ENCODE measurements around the gene POLA1. TPM values are rescaled to one million over a fixed set of nuclear protein-coding genes. Genes with fewer than 3 reads are reported as not detected.

POLA1 gene
- total RNA-seq, 1 donor from 2014 or later, result 80.4 TPM

DNA sequence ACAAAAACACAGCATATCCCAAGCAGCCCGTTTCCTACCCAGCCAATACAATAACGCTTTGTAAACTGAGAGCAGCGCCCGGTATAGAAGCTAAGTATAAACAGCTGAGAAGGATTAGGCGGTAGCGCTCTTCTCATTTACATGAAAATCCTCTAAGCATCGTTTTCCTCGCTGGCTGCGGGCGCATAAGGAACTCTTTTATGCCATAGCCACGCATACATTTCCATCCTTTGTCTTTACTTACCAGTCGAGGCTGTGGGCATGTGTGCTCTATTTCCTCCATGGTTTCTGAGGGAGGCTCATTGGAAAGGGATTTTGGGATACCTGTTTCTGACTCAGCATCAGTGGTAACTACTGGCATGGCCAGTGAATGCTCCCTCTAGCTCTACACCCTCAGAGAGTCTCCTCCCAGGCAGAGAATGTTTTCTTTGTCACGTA lies 47.0 kb upstream of the POLA1 start:
- H3K27me3 Mint-ChIP-seq (ENCODE audit: insufficient read depth, low read depth), result peaks cover 16% of the 10 kb centered on the region
- H3K9me3 Mint-ChIP-seq, result no peaks in the 10 kb centered on the region
- H3K27ac Mint-ChIP-seq, result no peak overlapping the region
- H3K36me3 Mint-ChIP-seq, result no peaks in the 10 kb centered on the region
- H3K27ac ChIP-seq, result peak overlapping the region; percentile 98
- H3K4me3 ChIP-seq, result peak overlapping the region; percentile 50
- H3K9ac ChIP-seq, result no peak overlapping the region
- peak overlapping the region; percentile 43 for H2AFZ ChIP-seq (replicated peaks)
- H3K4me1 Mint-ChIP-seq, result peaks cover 28% of the 10 kb centered on the region
- no peaks in the 10 kb centered on the region for H3K27me3 ChIP-seq
- peaks cover 47% of the 10 kb centered on the region for H3K79me2 ChIP-seq (ENCODE audit: low read depth)
- no peaks in the 10 kb centered on the region for H4K20me1 ChIP-seq (ENCODE audit: low read depth)
- peak; percentile 93 for DNase-seq (ENCODE audit: low spot score)
- no peaks in the 10 kb centered on the region for H3K9me3 ChIP-seq (ENCODE audit: low read depth)
- peaks cover 38% of the 10 kb centered on the region for H3K4me1 ChIP-seq
- H3K36me3 ChIP-seq, result no peaks in the 10 kb centered on the region
- TF ChIP-seq, protein P1, sequence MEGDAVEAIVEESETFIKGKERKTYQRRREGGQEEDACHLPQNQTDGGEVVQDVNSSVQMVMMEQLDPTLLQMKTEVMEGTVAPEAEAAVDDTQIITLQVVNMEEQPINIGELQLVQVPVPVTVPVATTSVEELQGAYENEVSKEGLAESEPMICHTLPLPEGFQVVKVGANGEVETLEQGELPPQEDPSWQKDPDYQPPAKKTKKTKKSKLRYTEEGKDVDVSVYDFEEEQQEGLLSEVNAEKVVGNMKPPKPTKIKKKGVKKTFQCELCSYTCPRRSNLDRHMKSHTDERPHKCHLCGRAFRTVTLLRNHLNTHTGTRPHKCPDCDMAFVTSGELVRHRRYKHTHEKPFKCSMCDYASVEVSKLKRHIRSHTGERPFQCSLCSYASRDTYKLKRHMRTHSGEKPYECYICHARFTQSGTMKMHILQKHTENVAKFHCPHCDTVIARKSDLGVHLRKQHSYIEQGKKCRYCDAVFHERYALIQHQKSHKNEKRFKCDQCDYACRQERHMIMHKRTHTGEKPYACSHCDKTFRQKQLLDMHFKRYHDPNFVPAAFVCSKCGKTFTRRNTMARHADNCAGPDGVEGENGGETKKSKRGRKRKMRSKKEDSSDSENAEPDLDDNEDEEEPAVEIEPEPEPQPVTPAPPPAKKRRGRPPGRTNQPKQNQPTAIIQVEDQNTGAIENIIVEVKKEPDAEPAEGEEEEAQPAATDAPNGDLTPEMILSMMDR (IDR thresholded peaks at IDR 0.05), result no peak
- TF ChIP-seq EZH2 (IDR thresholded peaks at IDR 0.05) (no peak), EZH2phosphoT487 (IDR thresholded peaks at IDR 0.05) (no peak)
- peak overlapping the region; percentile 81 for H3K4me2 ChIP-seq
- H3K4me3 Mint-ChIP-seq, result peak overlapping the region; percentile 79
- peaks cover 33% of the 10 kb centered on the region for H3F3A ChIP-seq (ENCODE audit: low read depth)

DNA sequence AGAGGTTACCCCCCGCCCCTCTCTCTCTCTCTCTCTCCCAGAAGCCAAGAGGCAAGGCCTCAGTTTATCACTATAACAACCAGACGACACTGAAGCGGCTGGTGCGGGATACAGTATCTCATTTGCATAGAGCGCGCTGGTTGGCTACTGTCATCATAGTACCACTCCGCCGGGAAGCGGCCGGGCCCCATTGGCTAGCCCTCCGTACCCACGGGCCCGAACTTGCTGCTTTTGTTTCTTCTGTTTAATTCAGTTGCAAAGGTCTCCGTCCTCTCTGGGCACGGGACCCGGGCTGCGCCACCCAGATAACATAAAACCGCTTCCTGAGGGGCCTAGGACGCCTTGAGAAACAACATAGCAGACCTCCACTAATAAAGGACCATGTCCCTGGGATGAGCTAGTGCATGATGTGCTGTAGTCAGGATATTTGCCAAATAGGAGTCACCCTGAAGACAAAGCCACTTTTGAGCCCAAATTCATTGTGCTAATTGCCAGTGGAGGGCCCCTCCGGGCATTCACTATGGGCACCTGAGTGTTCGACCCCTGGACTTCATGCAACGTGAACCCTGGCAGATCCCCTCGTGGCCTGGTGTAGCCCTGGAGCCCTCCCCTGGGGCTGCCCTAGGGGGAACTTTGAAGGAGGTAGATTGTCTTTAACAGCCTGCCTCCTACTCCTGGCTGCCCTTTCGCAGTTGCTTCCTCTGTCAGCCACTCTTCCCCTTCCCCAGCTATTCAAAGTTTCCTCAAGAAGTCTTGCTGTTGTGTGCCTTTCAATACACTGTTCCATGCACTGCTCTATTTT lies 46.3 kb upstream of the POLA1 start, which contains the start of gene PCYT1B:
PCYT1B (minus strand) TSS at position 91 of the 802 bp plus-strand sequence. CDS start 242 bp downstream, outside the sequence.
- Mint-ChIP-seq H3K4me1 (peaks cover 28% of the 10 kb centered on the region), H3K4me3 (peak within 1 kb of the TSS; percentile 82), H3K36me3 (no peaks in the 10 kb centered on the region), H3K9me3 (no peaks in the 10 kb centered on the region), H3K27me3 (ENCODE audit: insufficient read depth, low read depth) (peaks cover 16% of the 10 kb centered on the region), H3K27ac (peak within 1 kb of the TSS; percentile 57)
- Histone ChIP-seq H3K27me3 (no peaks in the 10 kb centered on the region), H3K4me1 (peaks cover 38% of the 10 kb centered on the region), H3K36me3 (no peaks in the 10 kb centered on the region), H3F3A (ENCODE audit: low read depth) (peaks cover 33% of the 10 kb centered on the region), H3K4me3 (peak within 1 kb of the TSS; percentile 50), H3K79me2 (ENCODE audit: low read depth) (peaks cover 40% of the 10 kb centered on the region), H3K4me2 (peak within 1 kb of the TSS; percentile 81), H3K27ac (peak within 1 kb of the TSS; percentile 98), H3K9ac (no peak within 1 kb of the TSS), H2AFZ (replicated peaks) (peak within 1 kb of the TSS; percentile 63), H3K9me3 (ENCODE audit: low read depth) (no peaks in the 10 kb centered on the region), H4K20me1 (ENCODE audit: low read depth) (no peaks in the 10 kb centered on the region)
- TF ChIP-seq EZH2phosphoT487 (IDR thresholded peaks at IDR 0.05), result no peak
- TF ChIP-seq, protein P1 (IDR thresholded peaks at IDR 0.05), result no peak
- no peak for TF ChIP-seq EZH2 (IDR thresholded peaks at IDR 0.05)
- DNase-seq (ENCODE audit: low spot score), result peak; percentile 94

DNA sequence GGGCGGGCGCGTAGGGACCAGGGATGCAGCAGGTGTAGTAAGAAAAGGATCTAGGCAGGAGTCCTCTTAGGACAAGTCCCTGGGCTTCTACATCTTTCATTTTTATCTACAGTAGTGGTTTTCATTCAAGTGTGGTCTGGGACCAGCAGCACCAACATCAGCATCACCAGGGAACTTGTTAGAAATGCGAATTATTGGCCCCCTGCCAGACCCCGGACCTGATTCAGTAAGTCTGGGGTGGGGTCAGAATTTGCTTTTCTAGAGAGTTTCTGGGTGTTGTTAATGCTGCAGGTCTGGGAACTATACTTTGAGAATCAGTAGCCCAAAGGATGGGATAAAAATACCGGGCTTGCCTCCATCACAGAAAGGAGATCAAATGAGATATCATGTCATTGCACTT lies 45.2 kb upstream of the POLA1 start:
- H3K4me1 Mint-ChIP-seq, result peaks cover 28% of the 10 kb centered on the region
- no peaks in the 10 kb centered on the region for H3K36me3 Mint-ChIP-seq
- no peak overlapping the region for H3K27ac ChIP-seq
- no peak overlapping the region for H3K9ac ChIP-seq
- no peak overlapping the region for H3K27ac Mint-ChIP-seq
- no peaks in the 10 kb centered on the region for H3K9me3 Mint-ChIP-seq
- no peaks in the 10 kb centered on the region for H3K27me3 ChIP-seq
- H3K9me3 ChIP-seq (ENCODE audit: low read depth), result no peaks in the 10 kb centered on the region
- no peak overlapping the region for H3K4me3 Mint-ChIP-seq
- H3K27me3 Mint-ChIP-seq (ENCODE audit: insufficient read depth, low read depth), result peaks cover 23% of the 10 kb centered on the region
- no peak overlapping the region for H2AFZ ChIP-seq (replicated peaks)
- peaks cover 33% of the 10 kb centered on the region for H3F3A ChIP-seq (ENCODE audit: low read depth)
- no peak for DNase-seq (ENCODE audit: low spot score)
- TF ChIP-seq, protein P1 (IDR thresholded peaks at IDR 0.05), result no peak
- TF ChIP-seq EZH2 (IDR thresholded peaks at IDR 0.05) (no peak), EZH2phosphoT487 (IDR thresholded peaks at IDR 0.05) (no peak)
- H3K4me3 ChIP-seq, result peak overlapping the region; percentile 50
- peaks cover 37% of the 10 kb centered on the region for H3K4me1 ChIP-seq
- no peaks in the 10 kb centered on the region for H3K36me3 ChIP-seq
- no peak overlapping the region for H3K4me2 ChIP-seq
- H4K20me1 ChIP-seq (ENCODE audit: low read depth), result no peaks in the 10 kb centered on the region
- peaks cover 29% of the 10 kb centered on the region for H3K79me2 ChIP-seq (ENCODE audit: low read depth)

Data from neural progenitor cell (in vitro differentiated cells).